Transverse colon (tissue), 4 donors: ENCODE measurements around the gene COMMD3. TPM values are rescaled to one million over a fixed set of nuclear protein-coding genes. Genes with fewer than 3 reads are reported as not detected.
A peak's percentile ranks its signal among the peaks of the same experiment; 100 is the strongest.

ENCODE experiments used
- DNase-seq: peaks from one replicate; pipeline ENCODE4 v3.0.0-alpha.2; 2019
- H3K27ac ChIP-seq, 4 donors: fragments of 200-600 bp; sonication (generic); 2 replicates each; pipeline ENCODE4 v1.5.1; 2016 to 2018; ENCODE audit warnings: inconsistent platforms in 4 of 4
- H3K27me3 ChIP-seq: fragments of 200-600 bp; sonication (generic); 2 replicates; pipeline ENCODE4 v1.5.1; 2017; ENCODE audit warnings: inconsistent platforms
- H3K36me3 ChIP-seq, 4 donors: fragments of 200-600 bp; sonication (generic); 2 replicates each; pipeline ENCODE4 v1.5.1; 2017 to 2019; ENCODE audit warnings: inconsistent platforms in 4 of 4
- H3K4me1 ChIP-seq, 4 donors: fragments of 200-600 bp; sonication (generic); 2 replicates each; pipeline ENCODE4 v1.5.1; 2017 to 2020; ENCODE audit warnings: inconsistent platforms in 4 of 4
- H3K4me3 ChIP-seq, 4 donors: fragments of 200-600 bp; sonication (generic); 1 replicate in 1 of 4; 2 replicates in 3 of 4; pipeline versions ENCODE4 v1.5.1 to v1.6.1; 2017 to 2019; ENCODE audit warnings: inconsistent platforms in 4 of 4
- H3K9me3 ChIP-seq, 2 donors: fragments of 200-600 bp; sonication (generic); 2 replicates each; pipeline ENCODE4 v1.5.1; 2017 to 2019; ENCODE audit warnings: inconsistent platforms in 2 of 2
- CTCF ChIP-seq, 5 experiments: fragments of 200-600 bp in 3 of 5; fragments of 450-650 bp in 2 of 5; sonication (generic) in 3 of 5; IDR thresholded peaks; 1 replicate in 2 of 5; 2 replicates in 3 of 5; pipeline ENCODE4 v1.5.1; 2016 to 2017; ENCODE audit warnings: antibody characterized with exemption in 5 of 5, inconsistent platforms in 3 of 5, mild to moderate bottlenecking in 2 of 5, moderate library complexity in 1 of 5
- EP300 ChIP-seq: sonication (generic); formaldehyde crosslinking; IDR thresholded peaks from one replicate; pipeline ENCODE4 v1.6.1; 2017; ENCODE audit warnings: antibody characterized with exemption, low read depth
- POLR2A ChIP-seq: fragments of 450-650 bp; IDR thresholded peaks from one replicate; pipeline ENCODE4 v1.6.1; 2016; ENCODE audit warnings: antibody characterized with exemption, mild to moderate bottlenecking, moderate library complexity
- POLR2AphosphoS5 ChIP-seq, 3 donors: sonication (generic); formaldehyde crosslinking; IDR thresholded peaks; one replicate each; pipeline ENCODE4 v1.6.1; 2016; ENCODE audit warnings: antibody characterized with exemption in 3 of 3
- WGBS, 2 donors: methylation state at CpG; one replicate each; pipeline ENCODE4 v1.1.5; 2018; ENCODE audit warnings: low coverage in 1 of 2; 5-methylcytosine and 5-hydroxymethylcytosine counted together
- in situ Hi-C, 4 donors: fragments of 200-750 bp; cut with MboI; loops; one replicate each; pipeline versions ENCODE4 v1.15.0 to v1.15.1; 2017; ENCODE audit warnings: low sequenced_read_pairs in 3 of 4, low pct_ligation_motif_present in 1 of 4, low pct_unique_long_range_greater_than_20kb in 1 of 4
- intact Hi-C: fragments of 100-400 bp; cut with DNase I; formaldehyde crosslinking; loops from one replicate; pipeline ENCODE4 v1.15.1; 2023; ENCODE audit warnings: low total_unique reads
- total RNA-seq, 4 donors: library from RNA; depleted of rRNA; stranded (reverse); fragments of >200 nt; gene quantifications; one replicate each; pipeline ENCODE4 v1.1.0, GENCODE V29; 2016

The COMMD3 gene
- 10 to 100 TPM in 2 of 4 donors, 1 to 10 TPM in 2; 3.0 to 35.1 (median 18.3) TPM for total RNA-seq

GRCh38 chr10:22316286-22317075 lies at the start of gene COMMD3:
Gene COMMD3 (plus strand): TSS chr10:22316388. CDS start chr10:22316418, 30 bp downstream.
- no peak for TF ChIP-seq CTCF (IDR thresholded peaks at IDR 0.05)
- TF ChIP-seq POLR2A, result peak; percentile 79
- TF ChIP-seq POLR2AphosphoS5 (IDR thresholded peaks at IDR 0.05), result peak; percentile 90 to 92 (median 92)
- no peak for TF ChIP-seq EP300
- H3K27ac ChIP-seq, result peak within 1 kb of the TSS; percentile 96 to 99 (median 97)
- H3K9me3 ChIP-seq, result no peaks in the 10 kb centered on the region
- H3K36me3 ChIP-seq, result no peaks in the 10 kb centered on the region
- intact Hi-C loops, result no loop called here
- in situ Hi-C loops, result loop anchor here in 2 of 4 donors (10.0 to 25.0 kb wide), 4 partner anchors 72 to 804 kb away; partner anchors contain the start of gene DNAJC1 (in 2 of the 2)
- peak; percentile 88 for DNase-seq
- H3K4me1 ChIP-seq, result peaks cover 3 to 35% (median 14%) of the 10 kb centered on the region in 4 donors
- H3K4me3 ChIP-seq, result peak within 1 kb of the TSS; percentile 83 to 98 (median 91)
- H3K27me3 ChIP-seq, result no peaks in the 10 kb centered on the region
- WGBS, 2 donors, result 1% methylated on average over 32 of the region's 63 CpGs; no CpG with 5 or more reads in 1 of the 2 donors

- no peak for DNase-seq
- H3K27me3 ChIP-seq, result no peaks in the 10 kb centered on the region
- no peaks in the 10 kb centered on the region for H3K36me3 ChIP-seq
- intact Hi-C loops, result no loop called here
- no peaks in the 10 kb centered on the region for H3K9me3 ChIP-seq
- H3K27ac ChIP-seq, result no peak overlapping the region
- in situ Hi-C loops, result loop anchor here in 2 of 4 donors (25.0 kb wide), 1 partner anchor 719 kb away; no protein-coding TSS in a partner anchor
- 59% methylated on average over 2 of the region's 2 CpGs; no CpG with 5 or more reads in 1 of the 2 donors for WGBS, 2 donors
- H3K4me1 ChIP-seq, result no peaks in the 10 kb centered on the region
- no peak overlapping the region for H3K4me3 ChIP-seq
- TF ChIP-seq POLR2AphosphoS5 (IDR thresholded peaks at IDR 0.05) (no peak), EP300 (no peak), CTCF (IDR thresholded peaks at IDR 0.05) (no peak), POLR2A (no peak)
Measured at GRCh38 chr10:22268503-22268902, 47.7 kb upstream of the COMMD3 start.

GRCh38 chr10:22271786-22272185 lies 44.4 kb upstream of the COMMD3 start:
- 94 to 96% methylated on average over 4 to 6 of the region's 6 CpGs for WGBS, 2 donors
- intact Hi-C loops, result no loop called here
- in situ Hi-C loops, result loop anchor here in 2 of 4 donors (25.0 kb wide), 1 partner anchor 716 kb away; no protein-coding TSS in a partner anchor

More at GRCh38 chr10:22271786-22272185, 44.4 kb upstream of the COMMD3 start:
- Histone ChIP-seq H3K36me3 (no peaks in the 10 kb centered on the region), H3K4me3 (no peak overlapping the region), H3K27ac (no peak overlapping the region), H3K4me1 (no peaks in the 10 kb centered on the region), H3K27me3 (no peaks in the 10 kb centered on the region), H3K9me3 (no peaks in the 10 kb centered on the region)
- TF ChIP-seq EP300, result no peak
- TF ChIP-seq POLR2A, result no peak
- no peak for TF ChIP-seq POLR2AphosphoS5 (IDR thresholded peaks at IDR 0.05)
- no peak for TF ChIP-seq CTCF (IDR thresholded peaks at IDR 0.05)
- no peak for DNase-seq
